PC-3 (cell line): ENCODE results near the gene PTPRF. TPM values are rescaled to one million over a fixed set of nuclear protein-coding genes. Genes with fewer than 3 reads are reported as not detected.

Experiments
- ATAC-seq: fragments of 200-7000 bp; cut with Tn5 transposase; 2 replicates; pipeline ENCODE4 v1.9.1; 2020; ENCODE audit warnings: mild to moderate bottlenecking, moderate library complexity
- BruUV-seq: library from RNA; stranded (reverse); fragments of 400-500 nt; replicated peaks from 2 replicates; lab custom pipeline; 2021; lab: Mats Ljungman, UMichigan
- CTCF ChIA-PET: fragments of 300-600 bp; sonication (Branson Sonifier 250); formaldehyde crosslinking; loops from one replicate; lab custom pipeline; 2022; ENCODE audit warnings: antibody characterized with exemption; lab: Charles Lee
- POLR2A ChIA-PET: fragments of 300-600 bp; sonication (Branson Sonifier 250); formaldehyde crosslinking; loops from one replicate; lab custom pipeline; 2022; ENCODE audit warnings: antibody characterized with exemption; ENCODE audit not compliant: unreplicated experiment; lab: Charles Lee
- DNase-seq: peaks from one replicate; pipeline ENCODE4 v3.0.0-alpha.2; 2015
- H2AFZ ChIP-seq: fragments of 300-600 bp; sonication (generic); 2 replicates; pipeline ENCODE4 v1.6.0; 2016; ENCODE audit warnings: antibody characterized with exemption, low read length
- H3F3A ChIP-seq: fragments of 300-600 bp; sonication (generic); one replicate; pipeline ENCODE4 v1.6.0; 2017; ENCODE audit warnings: antibody characterized with exemption, low read length, control low read depth, mild to moderate bottlenecking; ENCODE audit not compliant: unreplicated experiment
- H3K27ac ChIP-seq: fragments of 300-600 bp; sonication (generic); 2 replicates; pipeline ENCODE4 v1.5.1; 2016; ENCODE audit warnings: mild to moderate bottlenecking, low read length
- H3K27me3 ChIP-seq: fragments of 300-600 bp; sonication (generic); 2 replicates; pipeline ENCODE4 v1.6.1; 2016; ENCODE audit warnings: low read length, mixed read lengths
- H3K36me3 ChIP-seq: fragments of 300-600 bp; sonication (generic); 2 replicates; pipeline ENCODE4 v1.6.1; 2016; ENCODE audit warnings: low read depth, mixed run types, low read length, mixed read lengths
- H3K4me1 ChIP-seq: fragments of 300-600 bp; sonication (generic); 2 replicates; pipeline ENCODE4 v1.5.1; 2016; ENCODE audit warnings: low read length; ENCODE audit not compliant: insufficient read depth
- H3K4me2 ChIP-seq: fragments of 300-600 bp; sonication (generic); 2 replicates; pipeline ENCODE4 v1.6.0; 2016; ENCODE audit warnings: low read length
- H3K4me3 ChIP-seq: fragments of 300-600 bp; sonication (generic); 2 replicates; pipeline ENCODE4 v1.5.1; 2016; ENCODE audit warnings: mild to moderate bottlenecking, low read length, mixed read lengths
- H3K79me2 ChIP-seq: fragments of 300-600 bp; sonication (generic); 2 replicates; pipeline ENCODE4 v1.6.1; 2017; ENCODE audit warnings: low read length, mixed read lengths
- H3K9ac ChIP-seq: fragments of 300-600 bp; sonication (generic); 2 replicates; pipeline ENCODE4 v1.6.0; 2016; ENCODE audit warnings: mild to moderate bottlenecking, low read length
- H3K9me2 ChIP-seq: fragments of 300-600 bp; sonication (generic); replicated peaks from 2 replicates; pipeline ENCODE4 v1.6.1; 2016; ENCODE audit warnings: mixed run types, low read length, mixed read lengths
- H3K9me3 ChIP-seq: fragments of 300-600 bp; sonication (generic); 2 replicates; pipeline ENCODE4 v1.6.1; 2016; ENCODE audit warnings: low read length, mixed read lengths
- H4K20me1 ChIP-seq: fragments of 300-600 bp; sonication (generic); 2 replicates; pipeline ENCODE4 v1.6.1; 2016; ENCODE audit warnings: low read length, mixed read lengths
- EZH2 ChIP-seq: fragments of 300-600 bp; sonication (generic); IDR thresholded peaks from one replicate; pipeline ENCODE4 v1.6.1; 2017; ENCODE audit warnings: antibody characterized with exemption, mild to moderate bottlenecking, low read length; ENCODE audit not compliant: unreplicated experiment
- EZH2phosphoT487 ChIP-seq: fragments of 300-600 bp; sonication (generic); IDR thresholded peaks from 2 replicates; pipeline ENCODE4 v1.6.1; 2018; ENCODE audit warnings: mild to moderate bottlenecking, antibody characterized with exemption, low read length, borderline replicate concordance
- intact Hi-C: fragments of 100-400 bp; cut with micrococcal nuclease; formaldehyde crosslinking; loops from 2 replicates; pipeline ENCODE4 v1.9.0; 2023
- total RNA-seq: library from RNA; depleted of rRNA; stranded (reverse); fragments of >200 nt; gene quantifications from 2 replicates; pipeline ENCODE4 v1.2.3, GENCODE V29; 2014
- TF ChIP-seq, protein P1 (sequence below): fragments of 300-600 bp; sonication (generic); conservative IDR thresholded peaks from 2 replicates; pipeline ENCODE4 v1.5.1; 2017; ENCODE audit warnings: antibody characterized with exemption, low read depth, mild to moderate bottlenecking, low read length

The PTPRF gene
- total RNA-seq, 1 experiment from 2014 or later: 67.4 TPM

DNA sequence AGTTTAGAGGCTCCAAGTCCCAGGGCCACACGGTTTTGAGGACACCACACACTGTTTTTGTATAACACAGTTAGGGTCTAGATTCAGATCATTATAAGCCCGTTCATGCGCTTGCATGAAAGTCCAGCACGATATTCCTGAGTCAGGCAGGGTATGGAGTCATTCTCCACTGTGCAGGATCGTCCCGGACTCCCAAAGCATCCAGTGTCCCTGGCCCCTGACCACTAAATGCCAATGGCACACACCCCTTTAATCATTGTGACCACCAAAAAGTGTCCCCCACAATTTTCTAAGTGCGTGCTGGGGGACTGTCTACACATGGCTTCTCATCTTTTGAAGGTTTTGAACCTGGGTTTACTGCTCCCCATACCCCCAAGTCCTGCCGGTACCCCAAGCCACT, 27.1 kb upstream of the PTPRF start:
- ATAC-seq: no peak
- H3K4me3 ChIP-seq: no peak overlapping the region
- no peak overlapping the region for H3K27ac ChIP-seq
- H3F3A ChIP-seq: no peaks in the 10 kb centered on the region
- H3K27me3 ChIP-seq: no peaks in the 10 kb centered on the region
- BruUV-seq: no TSS peak
- no peaks in the 10 kb centered on the region for H3K79me2 ChIP-seq
- no peak overlapping the region for H3K4me2 ChIP-seq
- no peaks in the 10 kb centered on the region for H3K9me2 ChIP-seq
- no peak for DNase-seq
- no peaks in the 10 kb centered on the region for H3K36me3 ChIP-seq
- no peaks in the 10 kb centered on the region for H3K4me1 ChIP-seq
- no peaks in the 10 kb centered on the region for H4K20me1 ChIP-seq
- CTCF ChIA-PET: no interaction called here
- no peaks in the 10 kb centered on the region for H3K9me3 ChIP-seq
- intact Hi-C loops: no loop called here
- POLR2A ChIA-PET: interaction anchor here (0.6 kb wide), 1 partner anchor 47 kb away, joined by 5 read pairs; no protein-coding TSS in a partner anchor
- TF ChIP-seq, protein P1, sequence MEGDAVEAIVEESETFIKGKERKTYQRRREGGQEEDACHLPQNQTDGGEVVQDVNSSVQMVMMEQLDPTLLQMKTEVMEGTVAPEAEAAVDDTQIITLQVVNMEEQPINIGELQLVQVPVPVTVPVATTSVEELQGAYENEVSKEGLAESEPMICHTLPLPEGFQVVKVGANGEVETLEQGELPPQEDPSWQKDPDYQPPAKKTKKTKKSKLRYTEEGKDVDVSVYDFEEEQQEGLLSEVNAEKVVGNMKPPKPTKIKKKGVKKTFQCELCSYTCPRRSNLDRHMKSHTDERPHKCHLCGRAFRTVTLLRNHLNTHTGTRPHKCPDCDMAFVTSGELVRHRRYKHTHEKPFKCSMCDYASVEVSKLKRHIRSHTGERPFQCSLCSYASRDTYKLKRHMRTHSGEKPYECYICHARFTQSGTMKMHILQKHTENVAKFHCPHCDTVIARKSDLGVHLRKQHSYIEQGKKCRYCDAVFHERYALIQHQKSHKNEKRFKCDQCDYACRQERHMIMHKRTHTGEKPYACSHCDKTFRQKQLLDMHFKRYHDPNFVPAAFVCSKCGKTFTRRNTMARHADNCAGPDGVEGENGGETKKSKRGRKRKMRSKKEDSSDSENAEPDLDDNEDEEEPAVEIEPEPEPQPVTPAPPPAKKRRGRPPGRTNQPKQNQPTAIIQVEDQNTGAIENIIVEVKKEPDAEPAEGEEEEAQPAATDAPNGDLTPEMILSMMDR: no peak
- no peak for TF ChIP-seq EZH2phosphoT487
- no peak for TF ChIP-seq EZH2
- no peak overlapping the region for H3K9ac ChIP-seq
- no peak overlapping the region for H2AFZ ChIP-seq

DNA sequence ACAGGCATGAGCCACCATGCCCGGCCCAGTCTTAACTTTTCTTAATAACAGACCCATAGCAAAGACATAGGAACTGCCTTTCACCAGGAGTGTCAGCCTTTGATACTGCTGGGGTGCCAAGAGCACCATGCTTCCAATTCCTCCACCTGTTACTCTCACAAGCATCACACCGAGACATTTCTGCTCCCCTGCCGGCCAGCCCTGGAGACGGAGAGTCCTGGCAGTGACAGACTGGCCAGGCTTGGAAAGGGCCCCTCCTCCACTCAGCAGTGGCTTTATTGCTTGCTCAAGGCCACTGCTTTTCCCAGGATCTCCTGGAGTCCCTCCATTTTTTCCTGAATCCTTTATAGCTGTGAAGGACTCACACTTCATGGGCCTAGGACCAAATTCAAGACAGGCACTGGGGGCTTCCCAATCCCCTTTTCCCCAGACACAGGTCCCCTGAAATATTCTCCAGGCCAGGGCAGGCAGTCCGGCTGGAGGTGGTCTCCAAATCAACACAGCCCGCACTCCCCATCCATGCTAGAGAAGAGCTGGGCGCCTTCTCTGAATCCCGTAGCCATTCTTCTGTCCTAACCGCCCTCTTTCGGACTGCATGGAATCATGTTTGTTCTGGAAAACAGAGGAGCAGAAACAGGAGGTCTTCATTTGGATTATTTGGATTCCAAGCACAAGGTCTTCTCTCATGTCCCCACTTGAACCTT, 25.5 kb upstream of the PTPRF start:
- Histone ChIP-seq H2AFZ (no peak overlapping the region), H3K27ac (no peak overlapping the region), H3K4me2 (no peak overlapping the region), H3K79me2 (no peaks in the 10 kb centered on the region), H3K36me3 (no peaks in the 10 kb centered on the region), H3K9ac (no peak overlapping the region), H3K4me1 (peaks cover 11% of the 10 kb centered on the region), H3K9me2 (no peaks in the 10 kb centered on the region), H3K27me3 (no peaks in the 10 kb centered on the region), H4K20me1 (no peaks in the 10 kb centered on the region), H3F3A (no peaks in the 10 kb centered on the region), H3K9me3 (no peaks in the 10 kb centered on the region), H3K4me3 (no peak overlapping the region)
- CTCF ChIA-PET: no interaction called here
- ATAC-seq (no peak), DNase-seq (no peak)
- POLR2A ChIA-PET: no interaction called here
- no peak for TF ChIP-seq EZH2
- TF ChIP-seq EZH2phosphoT487: no peak
- intact Hi-C loops: no loop called here
- BruUV-seq: no TSS peak

DNA sequence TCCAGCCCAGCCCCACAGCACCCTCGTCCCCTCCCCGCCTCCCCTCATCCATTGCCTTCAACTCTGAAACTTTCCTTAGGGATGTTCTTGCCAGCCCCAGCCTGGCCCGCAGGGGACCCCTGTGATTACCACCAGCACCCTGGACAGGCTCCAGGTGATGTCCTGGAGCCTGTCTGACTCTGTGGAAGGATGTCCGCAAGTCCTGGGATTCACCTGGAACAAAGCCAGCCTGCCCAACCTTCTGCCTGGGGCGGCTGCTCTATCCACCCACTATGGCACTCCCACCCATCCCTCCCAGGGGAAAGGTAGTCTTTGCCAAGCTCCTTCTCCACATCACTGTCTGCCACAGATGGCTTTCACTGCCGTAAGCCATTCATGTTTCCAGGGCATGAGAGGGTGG, 24.4 kb upstream of the PTPRF start:
- Histone ChIP-seq H3K4me2 (no peak overlapping the region), H3K4me3 (no peak overlapping the region), H3K4me1 (peaks cover 12% of the 10 kb centered on the region), H3K9me3 (no peaks in the 10 kb centered on the region), H3K27me3 (no peaks in the 10 kb centered on the region), H3K9ac (no peak overlapping the region), H3K27ac (no peak overlapping the region), H3K9me2 (no peaks in the 10 kb centered on the region), H3K79me2 (no peaks in the 10 kb centered on the region), H3K36me3 (no peaks in the 10 kb centered on the region), H3F3A (no peaks in the 10 kb centered on the region), H4K20me1 (no peaks in the 10 kb centered on the region), H2AFZ (no peak overlapping the region)
- ChIA-PET CTCF (no interaction called here), POLR2A (no interaction called here)
- TF ChIP-seq EZH2phosphoT487 (no peak), EZH2 (no peak)
- TF ChIP-seq, protein P1: no peak
- peak; percentile 18 for DNase-seq
- ATAC-seq: no peak
- no TSS peak for BruUV-seq
- intact Hi-C loops: no loop called here
